Caco-2 (cell line): ENCODE data around the gene CADPS2. TPM values are rescaled to one million over a fixed set of nuclear protein-coding genes. Genes with fewer than 3 reads are reported as not detected.

Source experiments
- BruUV-seq: library from RNA; stranded (reverse); fragments of 400-500 nt; replicated peaks from 2 replicates; lab custom pipeline; 2021; lab: Mats Ljungman, UMichigan
- CTCF ChIA-PET: fragments of 300-600 bp; sonication (Branson Sonifier 250); formaldehyde crosslinking; loops from one replicate; lab custom pipeline; 2022; ENCODE audit warnings: antibody characterized with exemption; lab: Charles Lee
- POLR2A ChIA-PET: fragments of 300-600 bp; sonication (Branson Sonifier 250); formaldehyde crosslinking; loops from one replicate; lab custom pipeline; 2022; ENCODE audit warnings: antibody characterized with exemption; lab: Charles Lee
- DNase-seq, 2 experiments: peaks; one replicate each; pipeline versions ENCODE4 v3.0.0 to v3.0.0-alpha.2; 2020 to 2022
- H3K27me3 ChIP-seq: replicated peaks from 2 replicates; pipeline ENCODE4 v1.6.0; 2011; ENCODE audit warnings: low read length; ENCODE audit not compliant: control insufficient read depth, insufficient read depth
- H3K36me3 ChIP-seq: 2 replicates; pipeline ENCODE4 v1.5.1; 2011; ENCODE audit warnings: low read length; ENCODE audit not compliant: control insufficient read depth, insufficient read depth
- H3K4me1 ChIP-seq: fragments of 250-450 bp; sonication (Bioruptor Pico); 2 replicates; pipeline ENCODE4 v1.5.1; 2020; ENCODE audit warnings: mild to moderate bottlenecking
- H3K4me3 ChIP-seq: 2 replicates; pipeline ENCODE4 v1.5.1; 2011; ENCODE audit warnings: low read depth, mild to moderate bottlenecking, control low read depth, low read length
- H3K9me3 ChIP-seq: fragments of 250-450 bp; sonication (Bioruptor Pico); 2 replicates; pipeline ENCODE4 v1.5.1; 2020; ENCODE audit warnings: mild to moderate bottlenecking, moderate library complexity
- H3K27ac Mint-ChIP-seq: one replicate; pipeline ENCODE4 v1.8.0; 2022; ENCODE audit warnings: mixed read lengths; ENCODE audit not compliant: unreplicated experiment
- H3K27me3 Mint-ChIP-seq: one replicate; pipeline ENCODE4 v1.8.0; 2022; ENCODE audit warnings: mixed read lengths; ENCODE audit not compliant: insufficient read depth, unreplicated experiment
- H3K36me3 Mint-ChIP-seq: one replicate; pipeline ENCODE4 v1.8.0; 2022; ENCODE audit warnings: mild to moderate bottlenecking, mixed read lengths; ENCODE audit not compliant: insufficient read depth, unreplicated experiment
- H3K4me1 Mint-ChIP-seq: one replicate; pipeline ENCODE4 v1.8.0; 2022; ENCODE audit warnings: low read depth, mixed read lengths; ENCODE audit not compliant: unreplicated experiment
- H3K4me3 Mint-ChIP-seq: one replicate; pipeline ENCODE4 v1.8.0; 2022; ENCODE audit warnings: mild to moderate bottlenecking, moderate library complexity, mixed read lengths; ENCODE audit not compliant: unreplicated experiment
- H3K9me3 Mint-ChIP-seq: one replicate; pipeline ENCODE4 v1.8.0; 2022; ENCODE audit warnings: mixed read lengths; ENCODE audit not compliant: unreplicated experiment
- intact Hi-C: fragments of 100-400 bp; cut with micrococcal nuclease; formaldehyde crosslinking; loops from one replicate; pipeline ENCODE4 v1.10.0; 2022; ENCODE audit not compliant: unreplicated experiment
- total RNA-seq: library from RNA; stranded (reverse); gene quantifications from 2 replicates; pipeline ENCODE4 v1.2.3, GENCODE V29; 2022
- TF ChIP-seq, protein P1 (sequence below), 2 experiments: fragments of 200-600 bp in 1 of 2; IDR thresholded peaks; 1 replicate in 1 of 2; 2 replicates in 1 of 2; pipeline versions ENCODE4 v1.5.1 to v1.8.0; 2011 to 2022; ENCODE audit warnings: antibody characterized with exemption in 1 of 2, control low read depth in 1 of 2, inconsistent platforms in 1 of 2, low read depth in 1 of 2, low read length in 1 of 2, mild to moderate bottlenecking in 1 of 2, moderate library complexity in 1 of 2; ENCODE audit not compliant: insufficient read depth in 1 of 2, severe bottlenecking in 1 of 2, unreplicated experiment in 1 of 2

CADPS2 gene
- total RNA-seq, 1 experiment from 2014 or later, result 2.7 TPM

DNA sequence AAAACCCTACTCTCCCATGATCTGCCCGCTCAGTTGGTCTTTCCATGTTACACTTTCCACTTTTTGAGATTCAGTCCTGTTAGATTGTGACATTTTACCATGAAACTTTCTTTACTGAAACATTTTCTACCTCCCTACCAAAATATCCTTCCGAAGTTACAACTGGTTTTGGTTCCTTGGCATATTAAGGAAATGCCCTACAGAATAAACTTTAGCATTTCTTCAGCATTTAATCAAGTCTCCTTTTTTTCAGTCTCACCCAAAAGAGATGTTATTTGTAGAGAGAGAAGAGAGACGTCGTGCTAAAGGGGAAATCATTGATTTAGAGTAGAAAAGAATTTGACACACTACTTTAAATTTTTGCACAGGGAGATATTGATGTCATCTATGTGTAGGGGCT, 572.0 kb downstream of the CADPS2 start:
- Histone ChIP-seq H3K27me3 (no peaks in the 10 kb centered on the region), H3K9me3 (no peaks in the 10 kb centered on the region), H3K36me3 (no peaks in the 10 kb centered on the region), H3K4me1 (no peaks in the 10 kb centered on the region), H3K4me3 (no peak overlapping the region)
- TF ChIP-seq, protein P1, sequence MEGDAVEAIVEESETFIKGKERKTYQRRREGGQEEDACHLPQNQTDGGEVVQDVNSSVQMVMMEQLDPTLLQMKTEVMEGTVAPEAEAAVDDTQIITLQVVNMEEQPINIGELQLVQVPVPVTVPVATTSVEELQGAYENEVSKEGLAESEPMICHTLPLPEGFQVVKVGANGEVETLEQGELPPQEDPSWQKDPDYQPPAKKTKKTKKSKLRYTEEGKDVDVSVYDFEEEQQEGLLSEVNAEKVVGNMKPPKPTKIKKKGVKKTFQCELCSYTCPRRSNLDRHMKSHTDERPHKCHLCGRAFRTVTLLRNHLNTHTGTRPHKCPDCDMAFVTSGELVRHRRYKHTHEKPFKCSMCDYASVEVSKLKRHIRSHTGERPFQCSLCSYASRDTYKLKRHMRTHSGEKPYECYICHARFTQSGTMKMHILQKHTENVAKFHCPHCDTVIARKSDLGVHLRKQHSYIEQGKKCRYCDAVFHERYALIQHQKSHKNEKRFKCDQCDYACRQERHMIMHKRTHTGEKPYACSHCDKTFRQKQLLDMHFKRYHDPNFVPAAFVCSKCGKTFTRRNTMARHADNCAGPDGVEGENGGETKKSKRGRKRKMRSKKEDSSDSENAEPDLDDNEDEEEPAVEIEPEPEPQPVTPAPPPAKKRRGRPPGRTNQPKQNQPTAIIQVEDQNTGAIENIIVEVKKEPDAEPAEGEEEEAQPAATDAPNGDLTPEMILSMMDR (IDR thresholded peaks at IDR 0.05; ENCODE audit: insufficient read depth in 1 of 2, low read depth in 1 of 2, low read length in 1 of 2, severe bottlenecking in 1 of 2, unreplicated experiment in 1 of 2), result no peak
- Mint-ChIP-seq H3K4me1 (no peaks in the 10 kb centered on the region), H3K27ac (no peak overlapping the region), H3K9me3 (no peaks in the 10 kb centered on the region), H3K36me3 (no peaks in the 10 kb centered on the region), H3K27me3 (peaks cover 20% of the 10 kb centered on the region), H3K4me3 (no peak overlapping the region)
- POLR2A ChIA-PET, result no interaction called here
- no TSS peak for BruUV-seq
- CTCF ChIA-PET, result no interaction called here
- no peak for DNase-seq
- intact Hi-C loops, result no loop called here

DNA sequence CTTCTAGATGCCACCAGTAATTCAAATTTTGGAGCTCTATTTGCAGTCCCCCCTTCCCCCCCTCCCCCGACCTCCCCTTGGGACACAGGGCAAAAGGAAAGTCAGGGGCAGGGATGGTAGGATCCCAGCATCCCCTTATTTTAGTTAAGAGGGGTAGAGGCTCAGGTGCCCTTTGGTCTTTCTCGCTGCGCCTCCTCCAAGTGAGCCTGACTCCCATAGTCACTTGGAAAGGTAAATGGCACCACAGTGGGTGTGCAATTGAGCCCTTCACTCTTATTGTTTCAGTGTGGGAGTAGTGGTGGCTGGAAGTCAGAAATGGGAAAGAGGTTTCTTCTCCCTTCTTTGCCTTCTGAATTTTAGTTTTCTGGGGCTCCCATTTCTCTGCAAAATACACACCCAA, 573.5 kb downstream of the CADPS2 start:
- no peaks in the 10 kb centered on the region for H3K4me1 ChIP-seq
- H3K9me3 Mint-ChIP-seq, result no peaks in the 10 kb centered on the region
- H3K4me1 Mint-ChIP-seq, result no peaks in the 10 kb centered on the region
- CTCF ChIA-PET, result no interaction called here
- H3K36me3 Mint-ChIP-seq, result no peaks in the 10 kb centered on the region
- no peak overlapping the region for H3K4me3 Mint-ChIP-seq
- DNase-seq, result no peak
- intact Hi-C loops, result no loop called here
- H3K9me3 ChIP-seq, result no peaks in the 10 kb centered on the region
- no peaks in the 10 kb centered on the region for H3K27me3 ChIP-seq
- no peak overlapping the region for H3K27ac Mint-ChIP-seq
- POLR2A ChIA-PET, result no interaction called here
- no peaks in the 10 kb centered on the region for H3K36me3 ChIP-seq
- BruUV-seq, result no TSS peak
- H3K27me3 Mint-ChIP-seq, result peaks cover 18% of the 10 kb centered on the region
- H3K4me3 ChIP-seq, result no peak overlapping the region
- TF ChIP-seq, protein P1 (IDR thresholded peaks at IDR 0.05; ENCODE audit: insufficient read depth in 1 of 2, low read depth in 1 of 2, low read length in 1 of 2, severe bottlenecking in 1 of 2, unreplicated experiment in 1 of 2), result no peak

DNA sequence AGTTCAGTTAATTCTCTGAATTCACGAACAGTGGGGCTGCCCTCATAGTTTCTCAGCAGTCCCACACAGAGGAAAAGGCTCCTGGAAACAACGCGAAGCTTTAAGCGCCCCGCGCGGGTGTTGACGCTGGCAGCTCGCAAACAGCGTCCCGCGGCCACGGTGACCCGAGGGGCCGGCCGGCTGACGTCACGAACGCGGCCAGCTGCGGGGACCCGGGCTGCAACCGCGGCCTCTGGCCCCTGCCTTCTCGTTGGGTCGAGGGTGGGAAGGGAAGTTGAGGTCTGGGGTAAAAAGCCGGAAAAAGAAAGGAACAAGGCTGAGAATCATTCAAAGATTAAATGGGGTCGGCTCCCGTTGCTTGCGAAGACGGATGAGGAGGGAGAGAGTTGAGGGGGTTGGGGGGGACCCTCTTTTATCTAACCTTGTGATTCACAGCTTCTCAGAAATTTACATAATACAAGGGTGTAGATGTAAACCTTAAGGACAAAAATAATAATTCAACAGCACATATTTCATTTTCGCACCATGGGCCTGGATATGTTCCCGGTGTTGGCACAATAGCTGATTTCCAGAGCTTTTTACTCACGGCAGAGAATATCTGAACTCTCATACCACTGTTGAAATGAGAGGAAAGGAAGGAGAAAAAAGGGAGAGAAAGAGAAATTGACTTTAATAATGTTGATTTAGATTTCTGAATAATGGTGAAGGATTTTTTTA, 574.4 kb downstream of the CADPS2 start:
- Mint-ChIP-seq H3K27ac (no peak overlapping the region), H3K27me3 (peaks cover 22% of the 10 kb centered on the region), H3K4me1 (no peaks in the 10 kb centered on the region), H3K4me3 (no peak overlapping the region), H3K36me3 (no peaks in the 10 kb centered on the region), H3K9me3 (no peaks in the 10 kb centered on the region)
- BruUV-seq, result no TSS peak
- TF ChIP-seq, protein P1 (IDR thresholded peaks at IDR 0.05; ENCODE audit: insufficient read depth in 1 of 2, low read depth in 1 of 2, low read length in 1 of 2, severe bottlenecking in 1 of 2, unreplicated experiment in 1 of 2), result no peak
- no peaks in the 10 kb centered on the region for H3K9me3 ChIP-seq
- POLR2A ChIA-PET, result no interaction called here
- no peaks in the 10 kb centered on the region for H3K36me3 ChIP-seq
- DNase-seq, result no peak
- CTCF ChIA-PET, result no interaction called here
- no peaks in the 10 kb centered on the region for H3K4me1 ChIP-seq
- H3K27me3 ChIP-seq, result no peaks in the 10 kb centered on the region
- no peak overlapping the region for H3K4me3 ChIP-seq
- intact Hi-C loops, result no loop called here
